Measurements from ENCODE around the gene CCT6A. TPM values are rescaled to one million over a fixed set of nuclear protein-coding genes. Genes with fewer than 3 reads are reported as not detected.
A peak's percentile ranks its signal among the peaks of the same experiment; 100 is the strongest.
"Not testable (repeated sequence)": the region's sequence is repeated elsewhere in the genome, so short reads cannot be mapped to it uniquely, and the experiment has no call there.

CCT6A gene, protein sequence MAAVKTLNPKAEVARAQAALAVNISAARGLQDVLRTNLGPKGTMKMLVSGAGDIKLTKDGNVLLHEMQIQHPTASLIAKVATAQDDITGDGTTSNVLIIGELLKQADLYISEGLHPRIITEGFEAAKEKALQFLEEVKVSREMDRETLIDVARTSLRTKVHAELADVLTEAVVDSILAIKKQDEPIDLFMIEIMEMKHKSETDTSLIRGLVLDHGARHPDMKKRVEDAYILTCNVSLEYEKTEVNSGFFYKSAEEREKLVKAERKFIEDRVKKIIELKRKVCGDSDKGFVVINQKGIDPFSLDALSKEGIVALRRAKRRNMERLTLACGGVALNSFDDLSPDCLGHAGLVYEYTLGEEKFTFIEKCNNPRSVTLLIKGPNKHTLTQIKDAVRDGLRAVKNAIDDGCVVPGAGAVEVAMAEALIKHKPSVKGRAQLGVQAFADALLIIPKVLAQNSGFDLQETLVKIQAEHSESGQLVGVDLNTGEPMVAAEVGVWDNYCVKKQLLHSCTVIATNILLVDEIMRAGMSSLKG
- polyA plus RNA-seq (ENCODE audit: insufficient read length in 4 of 4), result 100 to 1,000 TPM; 142 to 241 (median 229) TPM

GRCh38 chr7:56051339-56052191 is at the start of gene CCT6A, which contains the start of gene PSPH:
Gene CCT6A (plus strand): TSS chr7:56051765. CDS start chr7:56051849, 84 bp downstream.
Gene PSPH (minus strand): TSS chr7:56051444. CDS start chr7:56021212, 30,232 bp downstream.
- peak; percentile 92 to 97 (median 95) for DNase-seq (ENCODE audit: low read depth in 4 of 4, low spot score in 3 of 4)

- DNase-seq (ENCODE audit: low read depth in 4 of 4, low spot score in 3 of 4), result no peak
Observed at GRCh38 chr7:56003749-56004148, 47.8 kb upstream of the CCT6A start.

DNA sequence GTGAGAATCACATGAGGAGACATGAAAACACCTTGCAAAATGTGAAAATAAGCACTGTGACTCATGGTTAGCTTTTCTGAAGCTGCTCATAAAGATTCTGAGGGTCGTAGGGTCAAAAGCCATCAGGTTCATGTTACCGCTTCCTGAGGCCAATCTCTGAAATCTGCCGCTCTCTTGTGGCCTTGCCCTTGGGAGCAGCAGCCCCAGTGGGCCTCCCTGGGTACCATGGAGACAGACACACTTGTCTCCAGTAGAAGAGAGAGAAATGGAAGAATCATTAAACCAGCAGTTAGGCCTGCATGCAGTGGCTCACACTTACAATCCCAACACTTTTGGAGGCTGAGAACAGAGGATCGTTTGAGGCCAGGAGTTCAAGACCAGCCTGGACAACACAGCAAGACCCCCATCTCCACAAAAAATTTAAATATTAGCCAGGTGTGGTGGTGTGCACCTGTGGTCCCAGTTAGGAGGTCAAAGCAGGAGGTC is 44.4 kb upstream of the CCT6A start:
- peak in 1 of 4 donors; percentile 20 for DNase-seq (ENCODE audit: low read depth in 4 of 4, low spot score in 3 of 4)

DNA sequence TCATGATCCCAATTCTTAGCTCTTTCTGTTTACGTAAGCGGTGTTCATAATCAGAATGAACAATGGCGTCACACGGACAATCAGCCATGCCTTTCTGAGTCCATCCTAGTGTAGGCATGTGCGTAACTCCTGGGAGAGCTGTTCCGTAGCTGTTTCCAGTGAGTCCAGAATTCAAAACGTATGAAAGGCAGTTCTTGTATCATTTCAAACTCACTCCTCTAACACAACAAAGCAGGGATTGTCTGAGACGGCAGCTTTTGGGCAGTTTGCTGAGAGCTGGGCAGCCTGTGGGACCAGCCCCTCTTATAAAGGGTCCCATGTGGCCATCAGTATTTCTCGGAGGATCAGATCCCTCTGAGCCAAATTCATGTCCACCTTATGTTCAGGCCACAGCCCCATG is 43.7 kb upstream of the CCT6A start:
- no peak for DNase-seq (ENCODE audit: low read depth in 4 of 4, low spot score in 3 of 4)

- DNase-seq (ENCODE audit: low read depth in 4 of 4, low spot score in 3 of 4), result no peak
Observed at GRCh38 chr7:56009695-56010094, 41.9 kb upstream of the CCT6A start.

- DNase-seq (ENCODE audit: low read depth in 4 of 4, low spot score in 3 of 4), result not testable (repeated sequence)
Observed at GRCh38 chr7:56017015-56017414, 34.5 kb upstream of the CCT6A start.

DNA sequence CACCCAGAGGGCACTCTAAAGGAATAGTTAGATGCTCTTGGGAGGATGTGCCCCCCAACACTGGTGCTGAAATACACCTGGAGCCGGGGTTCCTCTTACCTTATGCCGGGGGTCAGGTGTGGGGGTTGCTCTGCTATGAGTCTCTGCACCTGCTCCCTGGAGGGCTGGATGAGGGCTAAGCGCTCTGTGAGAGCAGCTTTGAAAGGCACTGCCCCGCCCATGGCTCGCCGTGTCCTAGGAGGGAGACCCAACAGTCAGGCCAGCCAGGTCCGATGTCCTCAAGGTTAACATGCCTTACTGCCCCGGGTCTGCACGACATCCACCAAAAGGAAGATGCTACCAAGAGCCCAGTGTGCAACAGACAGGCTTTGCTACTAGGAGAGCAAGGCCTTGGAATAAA is 32.1 kb upstream of the CCT6A start:
- DNase-seq (ENCODE audit: low read depth in 4 of 4, low spot score in 3 of 4), result no peak

DNA sequence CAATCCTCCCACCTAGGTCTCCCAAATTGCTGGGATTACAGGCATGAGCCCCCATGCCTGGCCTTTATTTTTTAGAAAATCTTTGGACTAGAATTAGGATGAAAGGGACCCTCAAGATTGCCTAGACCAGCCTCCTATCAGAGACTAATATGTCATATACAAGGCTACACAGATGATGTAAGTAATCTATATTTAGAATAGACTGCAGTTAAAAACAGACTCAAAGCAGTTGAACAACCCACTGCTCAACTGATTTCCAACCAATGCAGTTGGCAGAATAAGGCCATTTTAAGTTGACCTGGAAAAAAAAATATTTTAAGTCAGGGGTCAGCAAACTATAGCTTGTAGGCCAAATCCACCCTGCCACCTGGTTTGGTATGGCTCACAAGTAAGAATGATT is 28.1 kb upstream of the CCT6A start:
- DNase-seq (ENCODE audit: low read depth in 4 of 4, low spot score in 3 of 4), result no peak

- DNase-seq (ENCODE audit: low read depth in 4 of 4, low spot score in 3 of 4), result no peak
Observed at GRCh38 chr7:56026538-56026937, 25.0 kb upstream of the CCT6A start.

- DNase-seq (ENCODE audit: low read depth in 4 of 4, low spot score in 3 of 4), result no peak
Observed at GRCh38 chr7:56028942-56029630, 22.5 kb upstream of the CCT6A start.

DNA sequence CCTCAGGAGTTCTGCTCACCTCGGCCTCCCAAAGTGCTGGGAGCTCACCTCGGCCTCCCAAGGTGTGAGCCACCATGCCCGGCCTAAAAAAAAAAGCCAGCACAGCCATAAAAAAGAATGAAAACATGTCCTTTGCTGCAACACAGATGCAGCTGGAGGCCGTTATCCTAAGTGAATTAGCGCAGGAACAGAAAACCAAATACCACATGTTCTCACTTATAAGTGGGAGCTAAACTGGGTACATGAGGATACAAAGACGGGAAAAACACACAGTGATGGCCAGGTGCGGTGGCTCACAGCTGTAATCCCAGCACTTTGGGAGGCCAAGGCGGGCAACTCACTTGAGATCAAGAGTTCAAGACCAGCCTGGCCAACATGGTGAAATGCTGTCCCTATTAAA is 21.2 kb upstream of the CCT6A start:
- no peak for DNase-seq (ENCODE audit: low read depth in 4 of 4, low spot score in 3 of 4)

DNA sequence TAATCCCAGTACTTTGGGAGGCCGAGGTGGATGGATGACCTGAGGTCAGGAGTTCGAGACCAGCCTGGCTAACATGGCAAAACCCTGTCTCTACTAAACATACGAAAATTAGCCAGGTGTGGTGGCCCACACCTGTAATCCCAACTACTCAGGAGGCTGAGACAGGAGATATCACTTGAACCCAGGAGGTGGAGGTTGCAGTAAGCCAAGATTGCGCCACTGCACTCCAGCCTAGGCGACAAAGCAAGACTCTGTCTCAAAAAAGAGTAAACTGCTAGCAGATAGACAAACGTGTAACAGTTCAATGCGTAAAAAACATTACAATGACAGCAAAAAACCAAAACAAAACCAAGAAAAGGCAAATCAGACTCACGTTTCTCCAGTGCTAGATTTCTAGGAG is 20.0 kb upstream of the CCT6A start:
- DNase-seq (ENCODE audit: low read depth in 4 of 4, low spot score in 3 of 4), result not testable (repeated sequence)

DNA sequence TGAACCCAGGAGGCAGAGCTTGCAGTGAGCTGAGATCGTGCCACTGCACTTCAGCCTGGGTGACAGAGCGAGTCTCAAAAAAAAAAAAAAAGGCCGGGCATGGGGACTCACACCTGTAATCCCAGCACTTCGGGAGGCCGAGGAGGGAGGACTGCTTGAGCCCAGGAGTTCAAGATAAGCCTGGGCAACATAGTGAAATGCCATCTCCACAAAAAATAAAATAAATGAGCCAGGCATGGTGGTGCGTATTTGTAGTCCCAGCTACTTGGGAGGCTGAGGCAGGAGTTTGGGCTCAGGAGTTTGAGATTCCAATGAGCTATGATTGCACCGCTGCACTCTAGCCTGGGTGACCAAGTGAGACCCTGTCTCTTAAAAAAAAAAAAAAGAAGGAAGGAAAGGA is 19.0 kb upstream of the CCT6A start:
- not testable (repeated sequence) for DNase-seq (ENCODE audit: low read depth in 4 of 4, low spot score in 3 of 4)

DNA sequence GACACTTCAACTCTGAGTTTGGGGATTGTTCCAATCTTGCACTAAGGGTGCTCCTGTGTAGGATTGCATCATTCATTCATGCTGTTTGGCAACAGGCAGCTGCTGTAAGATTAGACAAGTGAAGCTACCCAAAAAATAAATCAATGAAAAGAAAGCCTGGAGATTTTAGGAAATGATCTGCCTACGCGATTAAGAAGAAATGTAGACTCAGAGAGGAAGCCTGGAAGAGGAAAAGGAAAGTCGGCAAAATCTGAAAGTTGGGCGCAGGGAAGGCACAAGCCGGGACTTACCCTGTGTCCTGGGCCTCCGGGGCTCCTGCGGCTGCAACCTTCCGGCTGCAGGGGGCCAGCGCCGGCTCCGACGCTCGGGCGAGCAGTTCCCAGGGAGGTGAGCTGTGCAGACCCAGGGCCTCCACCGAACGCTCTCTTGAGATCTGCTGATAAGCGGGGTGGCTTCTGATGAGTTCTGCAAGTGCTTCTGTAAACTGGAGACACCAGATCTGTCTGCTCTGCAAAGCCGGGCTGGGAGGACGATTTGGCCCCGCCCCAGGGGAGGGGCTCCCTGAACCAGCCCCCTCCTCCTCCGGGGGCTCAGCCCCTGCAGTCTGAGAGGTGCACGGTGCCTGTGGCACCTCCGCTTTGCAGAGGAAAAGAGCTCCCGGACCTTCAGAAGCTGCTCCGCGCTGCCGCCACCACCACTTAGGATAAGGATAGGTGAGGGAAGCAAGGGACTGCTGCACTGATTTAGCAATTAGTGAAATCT is 17.7 kb upstream of the CCT6A start:
- peak in 2 of 4 donors; percentile 47 to 55 for DNase-seq (ENCODE audit: low read depth in 4 of 4, low spot score in 3 of 4)

DNA sequence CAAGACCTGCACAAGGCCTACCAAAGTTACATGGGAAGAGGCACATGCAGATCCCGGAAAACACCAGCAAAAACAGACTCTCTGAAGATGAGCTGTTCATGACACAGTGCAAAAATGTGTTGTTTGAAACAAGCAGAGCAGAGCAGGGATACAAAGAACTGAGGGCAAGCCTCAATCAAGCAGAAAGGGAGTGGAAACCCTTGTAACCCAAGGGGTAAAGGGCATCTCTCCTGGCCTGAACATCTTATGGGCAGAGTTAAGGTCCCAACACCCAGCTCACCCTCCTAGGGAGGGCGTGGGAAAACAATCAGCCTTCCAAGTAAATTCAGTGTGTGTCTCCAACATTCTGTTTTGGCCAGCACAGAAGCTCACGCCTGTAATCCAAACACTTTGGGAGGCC is 10.8 kb upstream of the CCT6A start:
- DNase-seq (ENCODE audit: low read depth in 4 of 4, low spot score in 3 of 4), result no peak

DNA sequence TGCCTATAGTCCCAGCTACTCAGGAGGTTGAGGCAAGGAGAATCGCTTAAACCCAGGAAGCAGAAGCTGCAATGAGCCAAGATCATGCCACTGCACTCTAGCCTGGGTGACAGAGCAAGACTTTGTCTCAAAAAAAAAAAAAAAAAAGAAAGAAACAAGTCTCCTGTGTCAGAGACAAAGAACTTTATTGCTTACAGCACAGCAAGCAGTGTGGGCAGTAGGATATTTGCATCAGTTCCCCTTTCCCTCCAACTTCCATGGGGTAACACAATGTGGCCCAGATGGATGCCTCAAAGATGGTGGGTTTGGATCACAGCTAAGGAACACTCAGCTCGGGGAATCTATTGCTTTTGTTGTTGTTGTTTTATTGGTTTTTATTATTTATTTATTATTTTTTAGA is 5.8 kb upstream of the CCT6A start:
- not testable (repeated sequence) for DNase-seq (ENCODE audit: low read depth in 4 of 4, low spot score in 3 of 4)

DNA sequence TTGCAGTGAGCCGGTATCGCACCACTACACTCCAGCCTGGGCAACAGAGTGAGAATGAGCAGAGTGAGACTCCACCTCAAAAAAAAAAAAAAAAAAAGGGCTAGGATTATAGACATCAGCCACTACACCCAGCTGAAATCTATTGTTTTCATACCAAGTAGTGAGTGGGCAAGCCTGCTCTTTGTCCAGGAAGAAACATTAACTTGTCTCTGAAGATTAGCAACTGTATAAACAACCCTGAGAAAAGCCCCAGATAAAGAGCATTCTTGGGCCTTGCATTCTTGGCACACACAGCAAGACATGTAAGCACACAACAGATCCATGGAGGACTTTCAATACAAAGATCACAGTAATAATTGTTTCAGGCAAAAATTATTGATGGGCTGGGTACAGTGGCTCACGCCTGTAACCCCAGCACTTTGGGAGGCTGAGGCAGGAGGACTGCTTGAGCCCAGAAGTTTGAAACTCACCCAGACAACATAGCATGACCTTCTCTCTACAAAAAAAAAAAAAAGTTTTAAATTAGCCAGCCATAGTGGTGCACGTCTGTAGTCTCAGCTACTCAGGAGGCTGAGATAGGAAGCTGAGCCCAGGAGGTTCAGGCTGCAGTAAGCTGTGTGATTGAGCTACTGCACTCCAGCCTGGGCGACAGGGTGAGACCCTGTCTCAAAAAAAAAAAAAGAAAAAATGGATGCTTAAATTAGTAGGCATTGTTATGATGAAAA is 4.7 kb upstream of the CCT6A start:
- no peak for DNase-seq (ENCODE audit: low read depth in 4 of 4, low spot score in 3 of 4)

GRCh38 chr7:56047446-56048116 is 4.0 kb upstream of the CCT6A start:
- DNase-seq (ENCODE audit: low read depth in 4 of 4, low spot score in 3 of 4), result not testable (repeated sequence)

DNA sequence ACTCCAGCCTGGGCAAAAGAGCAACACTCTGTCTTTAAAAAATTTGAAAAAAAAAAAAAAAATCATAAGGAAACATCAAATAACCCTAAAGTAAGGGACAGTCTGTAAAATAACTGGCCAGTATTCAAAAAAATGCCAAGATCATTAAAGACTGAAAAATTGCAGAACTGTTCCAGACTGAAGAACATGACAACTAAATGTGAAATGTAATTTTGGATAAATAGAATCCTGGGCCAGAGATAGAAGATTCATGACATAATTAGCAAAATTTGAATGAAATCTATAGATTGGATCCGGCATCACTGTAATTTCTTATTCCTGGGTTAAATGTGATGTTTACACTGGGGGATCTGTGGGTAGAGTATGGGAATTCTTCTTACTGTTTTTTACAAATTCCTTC is 3.3 kb upstream of the CCT6A start:
- DNase-seq (ENCODE audit: low read depth in 4 of 4, low spot score in 3 of 4), result no peak

All from left renal pelvis (tissue), 4 donors.